Frontal cortex (tissue), 4 donors: ENCODE data around the gene IL22RA1. TPM values are rescaled to one million over a fixed set of nuclear protein-coding genes. Genes with fewer than 3 reads are reported as not detected.

Source experiments
- DNase-seq, 2 donors: peaks; one replicate each; pipeline ENCODE4 v3.0.0; 2012; ENCODE audit warnings: low spot score in 2 of 2
- FAIRE-seq: peaks from 2 replicates; lab custom pipeline; 2012; peaks lifted over from hg19 to GRCh38; lab: Jason Lieb, UNC
- total RNA-seq: library from RNA; depleted of rRNA; stranded (reverse); fragments of >200 nt; gene quantifications from one replicate; pipeline ENCODE4 v1.2.3, GENCODE V29; 2014
- donor health status: control.
- donor health status: control.
- donor health status: control.

The IL22RA1 gene
- total RNA-seq, 1 donor from 2014 or later = not detected

- no peak for FAIRE-seq
- DNase-seq = no peak
Measured at GRCh38 chr1:24084050-24084449, 58.9 kb downstream of the IL22RA1 start.

- DNase-seq = no peak
- FAIRE-seq = no peak
Measured at GRCh38 chr1:24082372-24082771, 60.6 kb downstream of the IL22RA1 start.

- FAIRE-seq = no peak
- DNase-seq = no peak
Measured at GRCh38 chr1:24081190-24081589, 61.8 kb downstream of the IL22RA1 start.

GRCh38 chr1:24080131-24080530, 62.8 kb downstream of the IL22RA1 start:
- FAIRE-seq = no peak
- DNase-seq = no peak

- FAIRE-seq = no peak
- no peak for DNase-seq
Measured at GRCh38 chr1:24077278-24077978, 65.5 kb downstream of the IL22RA1 start.

GRCh38 chr1:24075946-24076345, 67.0 kb downstream of the IL22RA1 start:
- FAIRE-seq = no peak
- DNase-seq = no peak

GRCh38 chr1:24075590-24075854, 67.4 kb downstream of the IL22RA1 start:
- FAIRE-seq (no peak), DNase-seq (no peak)

- FAIRE-seq (no peak), DNase-seq (no peak)
Measured at GRCh38 chr1:24074817-24075589, 67.9 kb downstream of the IL22RA1 start.

- no peak for FAIRE-seq
- no peak for DNase-seq
Measured at GRCh38 chr1:24074196-24074595, 68.7 kb downstream of the IL22RA1 start.

GRCh38 chr1:24071941-24072340, 71.0 kb downstream of the IL22RA1 start:
- DNase-seq (no peak), FAIRE-seq (no peak)

GRCh38 chr1:24070821-24071393, 72.0 kb downstream of the IL22RA1 start:
- DNase-seq (peak; percentile 57 to 80), FAIRE-seq (no peak)

- no peak for DNase-seq
- no peak for FAIRE-seq
Measured at GRCh38 chr1:24069817-24070216, 73.1 kb downstream of the IL22RA1 start.

Other genes starting within 250 kb of the IL22RA1 start
- not detected for gene CNR2, start 229.8 kb downstream of the IL22RA1 start, total RNA-seq
- 89.3 TPM for gene PNRC2, start 183.3 kb downstream of the IL22RA1 start, total RNA-seq
- 106 TPM for gene SRSF10, start 162.8 kb downstream of the IL22RA1 start, total RNA-seq
- gene MYOM3, start 31.0 kb downstream of the IL22RA1 start, total RNA-seq = not detected
- gene IFNLR1, start 44.1 kb upstream of the IL22RA1 start, total RNA-seq = 0.41 TPM
- gene GRHL3, start 176.2 kb upstream of the IL22RA1 start, total RNA-seq = not detected